GM21717 (cell line): ENCODE measurements around the gene SGK1.

Source experiments
- ATAC-seq: cut with Tn5 transposase; IDR thresholded peaks from one replicate; pipeline ENCODE4 v1.9.1; 2021; ENCODE audit warnings: mild to moderate bottlenecking, moderate library complexity; ENCODE audit not compliant: unreplicated experiment

SGK1 gene

DNA sequence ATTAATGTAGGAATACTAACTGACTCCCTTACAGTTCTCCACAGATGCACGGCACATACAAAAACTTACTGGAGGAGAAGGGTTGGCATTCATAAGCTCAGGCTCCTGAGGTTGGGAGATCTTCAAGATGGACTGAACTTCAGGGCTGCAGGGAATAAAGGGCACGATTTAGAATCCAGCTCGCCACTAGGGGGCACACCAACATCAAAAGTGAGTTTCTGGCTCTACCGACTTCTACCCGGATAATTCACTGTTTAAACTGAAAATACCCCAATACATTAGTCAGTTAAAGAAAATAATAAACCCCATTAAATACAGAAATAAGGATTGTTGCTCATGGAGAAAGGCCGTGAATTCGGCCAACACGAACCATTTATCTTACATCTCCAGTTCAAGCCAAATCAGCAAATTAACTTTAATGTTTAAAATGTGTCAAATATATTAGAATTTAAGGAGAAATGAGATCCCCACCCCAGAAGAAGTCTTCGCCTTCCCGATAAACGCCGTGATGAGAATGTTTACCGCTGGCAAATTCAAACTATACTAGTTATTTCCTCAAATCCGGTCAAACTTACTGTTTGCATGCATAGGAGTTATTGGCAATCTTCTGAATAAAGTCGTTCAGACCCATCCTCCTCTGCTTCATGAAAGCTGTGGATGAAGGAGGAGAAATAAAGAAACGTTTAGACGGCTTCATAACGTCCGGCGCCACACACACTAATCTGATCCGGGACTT lies 143.8 kb downstream of the SGK1 start:
- ATAC-seq, result no peak

- no peak for ATAC-seq
These were observed 144.6 kb downstream of the SGK1 start for GRCh38 chr6:134173366-134173725.

- no peak for ATAC-seq
These were observed 145.1 kb downstream of the SGK1 start for GRCh38 chr6:134172706-134173365.

DNA sequence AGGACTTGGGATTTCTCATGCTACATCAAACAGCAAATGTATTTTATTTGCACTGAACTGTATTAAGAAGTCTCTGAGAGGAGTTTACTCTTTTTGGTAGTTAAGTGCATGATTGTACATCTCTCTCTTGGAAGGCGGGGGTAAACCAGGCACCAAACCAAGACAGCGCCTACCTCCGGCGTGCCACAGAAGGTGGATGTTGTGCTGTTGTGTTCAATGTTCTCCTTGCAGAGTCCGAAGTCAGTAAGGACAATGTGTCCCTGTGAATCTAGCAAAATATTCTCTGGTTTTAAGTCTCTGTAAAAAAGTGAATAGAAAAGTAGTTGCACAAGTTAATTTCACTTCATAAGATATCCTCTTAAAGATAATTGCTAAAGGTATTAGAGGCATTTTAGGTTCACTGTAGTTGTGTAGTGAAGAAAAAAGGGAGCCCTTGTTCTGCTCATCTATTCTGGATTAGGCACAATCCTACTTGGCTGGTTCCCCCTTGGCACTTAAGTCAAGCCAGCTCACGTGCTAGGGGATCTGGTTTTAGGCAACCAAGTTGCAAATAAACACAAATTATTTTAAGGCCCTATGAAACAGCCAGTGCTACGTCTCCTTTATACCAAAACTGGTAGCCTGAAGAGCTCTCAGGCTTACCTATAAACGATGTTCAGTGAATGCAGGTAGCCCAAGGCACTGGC lies 145.7 kb downstream of the SGK1 start:
- ATAC-seq, result no peak

DNA sequence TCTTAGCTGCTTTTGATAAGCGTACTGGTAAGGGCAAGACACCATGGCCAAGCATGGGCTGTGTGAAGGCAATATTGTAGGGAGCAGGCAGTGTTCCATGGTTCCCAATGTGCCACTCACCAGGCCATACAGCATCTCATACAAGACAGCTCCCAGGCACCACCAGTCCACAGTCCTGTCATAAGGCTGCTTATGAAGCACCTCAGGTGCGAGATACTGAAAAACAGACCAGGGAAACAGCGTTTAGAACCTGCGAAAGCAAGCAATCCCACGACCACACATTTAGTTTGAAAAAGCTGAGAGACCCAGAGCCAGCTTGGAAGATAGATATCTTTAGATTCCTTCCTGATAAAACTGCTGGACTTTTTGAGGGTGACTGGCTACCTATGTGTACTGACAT lies 146.4 kb downstream of the SGK1 start:
- no peak for ATAC-seq

GRCh38 chr6:134170844-134171243 lies 147.1 kb downstream of the SGK1 start:
- ATAC-seq, result no peak

- no peak for ATAC-seq
These were observed 147.9 kb downstream of the SGK1 start for GRCh38 chr6:134169871-134170486.

- no peak for ATAC-seq
These were observed 149.2 kb downstream of the SGK1 start for GRCh38 chr6:134168590-134169208.

- no peak for ATAC-seq
These were observed 151.2 kb downstream of the SGK1 start for GRCh38 chr6:134166511-134167261.

DNA sequence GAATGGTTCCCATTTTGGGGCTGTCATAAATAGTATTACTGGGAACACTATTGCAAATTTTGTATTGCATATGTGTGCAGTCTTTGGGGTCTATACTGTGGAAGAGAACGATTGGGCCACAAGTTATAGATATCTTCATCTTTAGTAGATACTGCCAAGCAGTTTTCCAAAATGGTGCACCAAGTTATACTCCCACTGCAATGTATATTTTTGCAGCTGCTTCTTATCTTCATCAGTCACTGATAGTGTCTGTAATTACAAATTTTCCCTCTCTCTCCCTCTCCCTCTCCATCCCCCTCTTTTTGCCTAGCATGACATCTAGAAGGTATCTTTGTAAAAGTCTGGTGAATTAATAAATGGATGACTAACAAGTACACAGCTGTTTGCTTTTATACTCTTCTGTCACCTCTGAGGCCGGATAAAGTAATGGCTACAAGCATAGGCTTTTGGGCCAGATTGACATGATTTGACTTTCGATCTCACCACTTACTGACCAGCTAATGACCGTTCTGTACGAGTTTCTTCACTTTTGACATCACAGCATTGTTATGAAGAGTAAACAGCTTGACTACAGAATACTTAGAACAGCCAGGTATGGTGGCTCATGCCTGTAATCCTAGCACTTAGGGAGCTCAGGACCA lies 152.2 kb downstream of the SGK1 start:
- ATAC-seq, result no peak

- no peak for ATAC-seq
These were observed 153.6 kb downstream of the SGK1 start for GRCh38 chr6:134164300-134164699.

DNA sequence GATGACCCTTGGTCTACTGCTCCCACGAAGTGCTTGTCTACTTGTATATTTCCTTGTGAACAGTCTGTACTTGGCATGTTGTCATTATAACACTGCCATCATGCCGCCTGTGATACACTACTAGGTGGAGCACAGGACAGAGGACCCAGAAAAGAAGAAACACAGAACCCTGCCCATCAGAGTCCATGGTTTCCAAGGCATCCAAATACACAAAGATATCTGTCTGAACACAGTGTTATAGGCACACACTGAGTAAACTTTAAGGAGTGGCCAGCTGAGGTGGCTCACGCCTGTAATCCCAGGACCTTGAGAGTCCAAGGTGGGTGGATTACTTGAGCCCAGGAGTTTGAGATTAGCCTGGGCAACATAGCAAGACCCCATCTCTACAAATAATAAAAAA lies 155.0 kb downstream of the SGK1 start:
- ATAC-seq, result no peak

DNA sequence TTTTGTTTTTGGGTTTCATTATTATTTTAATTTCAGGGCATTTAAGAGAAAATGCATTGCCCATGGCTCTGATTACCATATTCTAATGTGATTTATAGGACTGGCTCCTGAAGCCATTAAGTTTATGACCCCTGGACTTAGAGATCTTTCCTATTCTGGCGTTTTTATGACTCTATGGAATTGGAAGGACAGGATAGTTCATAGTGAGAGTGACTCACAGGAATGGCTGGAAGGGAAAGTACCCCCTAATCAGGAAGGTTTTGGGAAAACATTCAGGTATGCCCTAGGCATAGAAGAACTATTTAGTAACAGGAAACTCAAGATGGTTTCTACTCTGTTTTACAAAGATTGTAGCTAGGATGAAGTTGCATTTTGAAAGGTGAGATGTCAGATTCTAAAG lies 156.9 kb downstream of the SGK1 start:
- ATAC-seq, result no peak

GRCh38 chr6:134152767-134153485 lies 165.0 kb downstream of the SGK1 start:
- ATAC-seq, result no peak

GRCh38 chr6:134148566-134148965 lies 169.3 kb downstream of the SGK1 start:
- no peak for ATAC-seq

DNA sequence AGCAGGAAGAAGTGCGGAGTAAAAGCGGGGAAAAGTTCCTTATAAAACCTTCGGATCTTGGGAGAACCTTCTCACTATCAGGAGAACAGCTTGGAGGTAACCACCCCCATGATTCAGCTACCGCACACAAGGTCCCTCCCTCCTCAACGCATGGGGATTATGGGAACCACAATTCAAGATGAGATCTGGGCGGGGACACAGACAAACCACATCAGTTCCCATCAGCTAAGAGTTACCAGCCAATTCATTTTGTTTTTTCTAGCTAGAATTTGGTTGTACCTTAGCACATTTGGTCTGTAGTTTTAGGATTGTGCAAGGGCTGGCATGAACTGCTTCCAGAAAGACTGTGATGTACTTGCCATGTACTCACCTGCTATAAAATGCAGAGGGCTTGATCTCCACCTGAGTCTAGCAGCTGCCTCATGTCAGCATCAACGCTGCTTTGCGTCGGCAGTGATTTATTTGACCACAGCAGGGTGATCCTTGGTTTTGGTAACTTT lies 170.8 kb downstream of the SGK1 start:
- no peak for ATAC-seq

- no peak for ATAC-seq
These were observed 171.5 kb downstream of the SGK1 start for GRCh38 chr6:134146268-134147033.

- ATAC-seq, result no peak
These were observed 172.1 kb downstream of the SGK1 start for GRCh38 chr6:134145786-134146185.
